Measurements from ENCODE around the gene GRK4. TPM values are rescaled to one million over a fixed set of nuclear protein-coding genes. Genes with fewer than 3 reads are reported as not detected.

GRK4 gene
- total RNA-seq, 4 donors from 2014 or later: 6.1 to 15.1 (median 9.3) TPM

GRCh38 chr4:3054169-3054759, 90.9 kb downstream of the GRK4 start:
- no peak for TF ChIP-seq POLR2A (IDR thresholded peaks at IDR 0.05)
- no peak for TF ChIP-seq EP300 (IDR thresholded peaks at IDR 0.05)
- no peak for TF ChIP-seq CTCF (IDR thresholded peaks at IDR 0.05)
- no peak for DNase-seq (ENCODE audit: low spot score in 2 of 2)
- 91 to 93% methylated on average over 2 of the region's 2 CpGs for WGBS, 2 donors

GRCh38 chr4:3059943-3060342, 96.6 kb downstream of the GRK4 start:
- Histone ChIP-seq H3K9me3 (no peaks in the 10 kb centered on the region), H3K4me1 (no peaks in the 10 kb centered on the region), H3K4me3 (no peak overlapping the region), H3K36me3 (no peaks in the 10 kb centered on the region), H3K27ac (no peak overlapping the region), H3K27me3 (no peaks in the 10 kb centered on the region)
- 91 to 94% methylated on average over 6 of the region's 6 CpGs for WGBS, 2 donors
- no peak for DNase-seq (ENCODE audit: low spot score in 2 of 2)
- TF ChIP-seq POLR2A (IDR thresholded peaks at IDR 0.05) (no peak), EP300 (IDR thresholded peaks at IDR 0.05) (no peak), CTCF (IDR thresholded peaks at IDR 0.05) (no peak)

More at GRCh38 chr4:3054169-3054759, 90.9 kb downstream of the GRK4 start:
- no peak overlapping the region for H3K4me3 ChIP-seq
- H3K9me3 ChIP-seq: no peaks in the 10 kb centered on the region
- no peaks in the 10 kb centered on the region for H3K36me3 ChIP-seq
- no peaks in the 10 kb centered on the region for H3K27me3 ChIP-seq
- H3K27ac ChIP-seq: no peak overlapping the region
- no peaks in the 10 kb centered on the region for H3K4me1 ChIP-seq

GRCh38 chr4:3060946-3061345, 97.6 kb downstream of the GRK4 start:
- H3K4me1 ChIP-seq: no peaks in the 10 kb centered on the region
- no peaks in the 10 kb centered on the region for H3K36me3 ChIP-seq
- TF ChIP-seq POLR2A (IDR thresholded peaks at IDR 0.05) (no peak), EP300 (IDR thresholded peaks at IDR 0.05) (no peak), CTCF (IDR thresholded peaks at IDR 0.05) (no peak)
- no peaks in the 10 kb centered on the region for H3K9me3 ChIP-seq
- H3K27me3 ChIP-seq: no peaks in the 10 kb centered on the region
- 91 to 92% methylated on average over 6 of the region's 6 CpGs for WGBS, 2 donors
- no peak for DNase-seq (ENCODE audit: low spot score in 2 of 2)
- H3K4me3 ChIP-seq: no peak overlapping the region
- no peak overlapping the region for H3K27ac ChIP-seq

GRCh38 chr4:3062471-3062870, 99.1 kb downstream of the GRK4 start:
- no peak overlapping the region for H3K4me3 ChIP-seq
- no peak for TF ChIP-seq EP300 (IDR thresholded peaks at IDR 0.05)
- no peak for TF ChIP-seq CTCF (IDR thresholded peaks at IDR 0.05)
- no peak for TF ChIP-seq POLR2A (IDR thresholded peaks at IDR 0.05)
- no peak for DNase-seq (ENCODE audit: low spot score in 2 of 2)
- no peaks in the 10 kb centered on the region for H3K36me3 ChIP-seq
- 85% methylated on average over 12 of the region's 12 CpGs for WGBS, 2 donors
- H3K27ac ChIP-seq: no peak overlapping the region
- no peaks in the 10 kb centered on the region for H3K9me3 ChIP-seq
- no peaks in the 10 kb centered on the region for H3K4me1 ChIP-seq
- H3K27me3 ChIP-seq: no peaks in the 10 kb centered on the region

GRCh38 chr4:3065551-3065950, 102.2 kb downstream of the GRK4 start:
- H3K27ac ChIP-seq: no peak overlapping the region
- H3K4me1 ChIP-seq: no peaks in the 10 kb centered on the region
- WGBS, 2 donors: 87 to 91% methylated on average over 3 of the region's 3 CpGs
- H3K27me3 ChIP-seq: no peaks in the 10 kb centered on the region
- H3K4me3 ChIP-seq: no peak overlapping the region
- no peak for TF ChIP-seq POLR2A (IDR thresholded peaks at IDR 0.05)
- no peak for TF ChIP-seq CTCF (IDR thresholded peaks at IDR 0.05)
- no peaks in the 10 kb centered on the region for H3K36me3 ChIP-seq
- no peaks in the 10 kb centered on the region for H3K9me3 ChIP-seq
- DNase-seq (ENCODE audit: low spot score in 2 of 2): no peak
